Liver (tissue), 3 donors: Measurements from ENCODE around the gene MTG1.

ENCODE experiments used
- ATF3 ChIP-seq: IDR thresholded peaks from 2 replicates; pipeline ENCODE4 v1.6.1; 2016; ENCODE audit warnings: antibody characterized with exemption
- CTCF ChIP-seq: fragments of 150-350 bp; IDR thresholded peaks from 2 replicates; pipeline ENCODE4 v1.5.1; 2017; ENCODE audit warnings: improper control_type of control experiment, low read depth, low read length; ENCODE audit not compliant: missing input control
- JUND ChIP-seq, 2 donors: IDR thresholded peaks; 2 replicates each; pipeline ENCODE4 v1.6.1; 2016; ENCODE audit warnings: antibody characterized with exemption in 2 of 2
- REST ChIP-seq: IDR thresholded peaks from 2 replicates; pipeline ENCODE4 v1.6.1; 2016; ENCODE audit warnings: antibody characterized with exemption, mild to moderate bottlenecking
- donor health status: healthy.
- donor health status: healthy.

- TF ChIP-seq CTCF = no peak
- TF ChIP-seq ATF3 = no peak
- no peak for TF ChIP-seq REST
- TF ChIP-seq JUND (IDR thresholded peaks at IDR 0.05) = no peak
Observed at GRCh38 chr10:133439517-133440461, 45.8 kb downstream of the MTG1 start.
